Aorta (tissue), 5 donors: ENCODE results near the gene FOXQ1. TPM values are rescaled to one million over a fixed set of nuclear protein-coding genes. Genes with fewer than 3 reads are reported as not detected.
A peak's percentile ranks its signal among the peaks of the same experiment; 100 is the strongest.
"Not testable (repeated sequence)": the region's sequence is repeated elsewhere in the genome, so short reads cannot be mapped to it uniquely, and the experiment has no call there.

ENCODE experiments used
- ATAC-seq: fragments of 200-7000 bp; cut with Tn5 transposase; one replicate; pipeline ENCODE4 v1.9.1; 2022; ENCODE audit warnings: moderate library complexity; ENCODE audit not compliant: low FRiP score
- DNase-seq, 2 donors: peaks; one replicate each; pipeline ENCODE4 v3.0.0-alpha.2; 2020
- H3K27ac ChIP-seq, 2 donors: one replicate each; pipeline ENCODE4 v1.5.1; 2013; ENCODE audit warnings: low read length in 2 of 2, mild to moderate bottlenecking in 2 of 2, moderate library complexity in 2 of 2, control low read depth in 1 of 2, inconsistent platforms in 1 of 2, low read depth in 1 of 2
- H3K27me3 ChIP-seq, 2 donors: one replicate each; pipeline ENCODE4 v1.6.1; 2013; ENCODE audit warnings: control low read depth in 1 of 2, low read length in 1 of 2, mild to moderate bottlenecking in 1 of 2, moderate library complexity in 1 of 2; ENCODE audit not compliant: insufficient read depth in 2 of 2, control insufficient read depth in 1 of 2
- H3K36me3 ChIP-seq, 2 donors: one replicate each; pipeline ENCODE4 v1.6.1; 2013; ENCODE audit warnings: control low read depth in 1 of 2, low read length in 1 of 2, mild to moderate bottlenecking in 1 of 2; ENCODE audit not compliant: insufficient read depth in 2 of 2, control insufficient read depth in 1 of 2
- H3K4me1 ChIP-seq, 2 donors: one replicate each; pipeline ENCODE4 v1.6.1; 2013; ENCODE audit warnings: low read length in 2 of 2, control low read depth in 1 of 2, mild to moderate bottlenecking in 1 of 2, moderate library complexity in 1 of 2; ENCODE audit not compliant: insufficient read depth in 2 of 2, control insufficient read depth in 1 of 2
- H3K4me3 ChIP-seq, 2 donors: one replicate each; pipeline ENCODE4 v1.5.1; 2013; ENCODE audit warnings: low read length in 2 of 2, control low read depth in 1 of 2, mild to moderate bottlenecking in 1 of 2
- H3K9me3 ChIP-seq: one replicate; pipeline ENCODE4 v1.6.1; 2013; ENCODE audit warnings: mild to moderate bottlenecking, low read length; ENCODE audit not compliant: control insufficient read depth
- WGBS, 2 donors: extraction: QIAGEN DNeasy Blood & Tissue Kit; methylation state at CpG; one replicate each; pipeline ENCODE4 v1.1.7; 2013; 5-methylcytosine and 5-hydroxymethylcytosine counted together
- intact Hi-C, 2 donors: fragments of 100-400 bp; cut with DNase I; formaldehyde crosslinking; loops; one replicate each; pipeline versions ENCODE4 v1.14.2 to v1.15.0; 2022
- polyA plus RNA-seq, 2 donors: library from polyadenylated mRNA; stranded (reverse); fragments of 200-250 nt; gene quantifications; one replicate each; pipeline ENCODE4 v1.2.3, GENCODE V29; 2013
- total RNA-seq, 2 donors: library from RNA; stranded (reverse); fragmentation: NEBNext Ultra II Directional; extraction: Animal tissue kit (Norgen Biotek cat#: 25700); gene quantifications; one replicate each; pipeline ENCODE4 v1.2.1, GENCODE V29; 2021
- donor health status: healthy with polysubstance abuse.
- donor health status: Bipolar disorder and iron deficiency.
- donor health status: DM: no; HTN: no; CAD: no.
- donor health status: DM: no; HTN: no; CAD: no.
- donor health status: DM: yes; HTN: yes; CAD: no.

Gene FOXQ1
- total and polyA plus RNA-seq, 4 donors = 0.05 TPM; not detected in 3

- H3K4me1 ChIP-seq, H3K9me3 ChIP-seq, ATAC-seq, H3K27ac ChIP-seq, H3K36me3 ChIP-seq, H3K4me3 ChIP-seq, intact Hi-C loops, H3K27me3 ChIP-seq, DNase-seq: not testable (repeated sequence)
These were observed 43.2 kb downstream of the FOXQ1 start for GRCh38 chr6:1355068-1355467.

DNA sequence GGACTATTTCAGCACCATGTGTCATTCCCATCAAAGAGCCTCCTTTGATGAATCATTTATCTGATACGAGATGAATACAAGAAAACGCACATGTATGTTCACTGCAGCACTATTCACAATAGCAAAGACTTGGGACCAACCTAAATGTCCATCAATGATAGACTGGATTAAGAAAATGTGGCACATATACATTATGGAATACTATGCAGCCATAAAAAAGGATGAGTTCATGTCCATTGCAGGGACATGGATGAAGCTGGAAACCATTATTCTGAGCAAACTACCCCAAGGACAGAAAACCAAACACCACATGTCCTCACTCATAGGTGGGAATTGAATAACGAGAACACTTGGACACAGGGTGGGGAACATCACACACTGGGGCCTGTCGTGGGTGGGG is 49.8 kb downstream of the FOXQ1 start:
- 76 to 86% methylated on average over 4 of the region's 4 CpGs for WGBS, 2 donors
- intact Hi-C loops, H3K4me3 ChIP-seq: not testable (repeated sequence)

DNA sequence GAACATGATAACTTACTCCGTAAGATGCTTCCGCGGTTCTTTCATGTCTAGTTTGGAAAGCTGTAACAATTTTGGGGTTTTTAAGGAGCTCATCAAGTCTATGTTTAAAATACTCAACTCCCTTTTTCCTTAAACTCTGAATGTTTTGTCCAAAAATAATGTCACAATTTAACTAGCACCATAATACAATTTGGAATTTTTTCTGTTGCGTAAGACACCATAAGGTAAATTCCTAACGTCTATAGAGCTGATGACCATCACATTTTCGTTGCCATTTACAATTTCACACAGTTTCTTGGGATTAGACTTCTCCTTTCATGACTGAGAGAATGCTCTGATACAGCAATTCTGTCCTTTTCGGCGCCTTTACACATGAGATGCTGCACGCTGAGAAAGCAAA is 50.7 kb downstream of the FOXQ1 start:
- DNase-seq (no peak), ATAC-seq (no peak)
- H3K27ac ChIP-seq = no peak overlapping the region
- no peaks in the 10 kb centered on the region for H3K4me1 ChIP-seq
- H3K4me3 ChIP-seq = no peak overlapping the region
- no peaks in the 10 kb centered on the region for H3K9me3 ChIP-seq
- H3K27me3 ChIP-seq = no peaks in the 10 kb centered on the region
- no peaks in the 10 kb centered on the region for H3K36me3 ChIP-seq
- intact Hi-C loops = no loop called here
- 87 to 88% methylated on average over 9 of the region's 9 CpGs for WGBS, 2 donors

More for the DNA sequence above, 49.8 kb downstream of the FOXQ1 start:
- not testable (repeated sequence) for H3K9me3 ChIP-seq, H3K4me1 ChIP-seq, H3K27ac ChIP-seq, ATAC-seq, DNase-seq, H3K36me3 ChIP-seq, H3K27me3 ChIP-seq

- Histone ChIP-seq H3K36me3 (no peaks in the 10 kb centered on the region), H3K9me3 (no peaks in the 10 kb centered on the region), H3K4me3 (no peak overlapping the region), H3K27ac (no peak overlapping the region), H3K27me3 (no peaks in the 10 kb centered on the region), H3K4me1 (no peaks in the 10 kb centered on the region)
- DNase-seq (no peak), ATAC-seq (no peak)
- intact Hi-C loops = no loop called here
- 82 to 88% methylated on average over 4 of the region's 4 CpGs for WGBS, 2 donors
These were observed 51.4 kb downstream of the FOXQ1 start for GRCh38 chr6:1363298-1363697.

DNA sequence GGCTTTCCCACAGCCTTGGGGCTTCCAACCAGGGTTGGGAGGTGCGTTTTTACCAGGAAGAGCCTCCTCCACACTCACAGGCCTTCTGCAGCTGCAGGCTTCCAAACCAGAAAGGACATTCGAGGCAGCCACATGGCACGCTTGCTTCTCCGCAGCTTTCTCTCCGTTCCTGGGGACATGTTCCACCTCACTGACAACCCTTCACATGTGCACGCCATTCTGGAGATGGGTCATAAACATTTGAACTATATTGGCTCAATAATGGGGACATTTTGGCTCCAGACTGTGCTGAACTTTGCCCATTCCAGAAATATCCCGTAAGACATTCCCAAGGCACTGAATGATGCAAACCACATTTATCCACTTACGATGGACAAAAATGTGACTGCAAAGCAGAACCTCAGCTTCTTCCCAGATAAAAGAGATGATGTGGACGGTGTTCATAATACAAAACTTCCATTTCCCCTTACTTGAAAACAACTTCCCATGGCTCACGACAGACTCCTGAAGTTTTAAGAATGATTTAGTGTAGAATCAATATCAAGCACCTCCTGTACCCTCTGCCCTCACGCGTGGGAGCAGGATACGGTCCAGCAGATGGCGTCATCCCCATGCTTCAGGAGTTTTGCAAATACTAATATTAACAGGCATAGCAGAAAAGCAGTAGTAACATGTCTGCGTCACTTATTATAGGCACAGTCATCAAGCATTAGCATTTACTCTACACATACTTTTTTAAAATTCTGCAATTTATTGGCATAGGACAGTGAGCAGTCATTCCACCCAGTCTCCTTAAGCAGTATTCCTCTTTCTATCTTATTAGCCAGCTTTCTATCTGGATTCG is 52.1 kb downstream of the FOXQ1 start:
- WGBS, 2 donors = 37 to 50% methylated on average over 16 of the region's 16 CpGs
- no peak overlapping the region for H3K4me3 ChIP-seq

More for the DNA sequence above, 52.1 kb downstream of the FOXQ1 start:
- Histone ChIP-seq H3K36me3 (no peaks in the 10 kb centered on the region), H3K27ac (no peak overlapping the region), H3K9me3 (no peaks in the 10 kb centered on the region), H3K27me3 (no peaks in the 10 kb centered on the region), H3K4me1 (no peaks in the 10 kb centered on the region)
- intact Hi-C loops = no loop called here
- DNase-seq (no peak), ATAC-seq (peak; percentile 50)

Other genes with a start within 250 kb of the FOXQ1 start
- gene FOXF2, start 77.5 kb downstream of the FOXQ1 start, total RNA-seq = under 1 TPM; 0.52 to 0.69 TPM
- gene FOXF2, start 77.5 kb downstream of the FOXQ1 start, polyA plus RNA-seq = not detected